Tibial nerve (tissue), 4 donors: ENCODE results near the gene SEMA6B. TPM values are rescaled to one million over a fixed set of nuclear protein-coding genes. Genes with fewer than 3 reads are reported as not detected.

Source experiments
- DNase-seq, 2 donors: peaks; one replicate each; pipeline ENCODE4 v3.0.0-alpha.2; 2019; ENCODE audit warnings: low spot score in 2 of 2
- H3K27ac ChIP-seq, 4 donors: fragments of 200-600 bp; sonication (generic) in 3 of 4; one replicate each; pipeline ENCODE4 v1.5.1; 2017 to 2019; ENCODE audit warnings: mild to moderate bottlenecking in 1 of 4
- H3K27me3 ChIP-seq, 2 donors: fragments of 200-600 bp; sonication (generic) in 1 of 2; one replicate each; pipeline versions ENCODE4 v1.5.1 to v1.6.0; 2017 to 2019
- H3K36me3 ChIP-seq, 3 donors: fragments of 200-600 bp; sonication (generic); one replicate each; pipeline ENCODE4 v1.5.1; 2018 to 2019
- H3K4me1 ChIP-seq, 4 donors: fragments of 200-600 bp; sonication (generic) in 3 of 4; one replicate each; pipeline ENCODE4 v1.5.1; 2017 to 2019
- H3K4me3 ChIP-seq, 4 donors: fragments of 200-600 bp; sonication (generic) in 3 of 4; one replicate each; pipeline ENCODE4 v1.5.1; 2017 to 2019; ENCODE audit warnings: mild to moderate bottlenecking in 1 of 4, moderate library complexity in 1 of 4
- H3K9me3 ChIP-seq, 4 donors: fragments of 200-600 bp; sonication (generic) in 3 of 4; one replicate each; pipeline ENCODE4 v1.5.1; 2017 to 2019
- EP300 ChIP-seq, 2 donors: sonication (generic); formaldehyde crosslinking; IDR thresholded peaks; one replicate each; pipeline ENCODE4 v1.6.1; 2017; ENCODE audit warnings: antibody characterized with exemption in 2 of 2, mild to moderate bottlenecking in 1 of 2
- POLR2A ChIP-seq, 2 donors: fragments of 450-650 bp; IDR thresholded peaks; one replicate each; pipeline ENCODE4 v1.6.1; 2017; ENCODE audit warnings: antibody characterized with exemption in 2 of 2, mild to moderate bottlenecking in 2 of 2, moderate library complexity in 2 of 2
- WGBS, 2 donors: methylation state at CpG; one replicate each; pipeline ENCODE4 v1.1.5; 2018; 5-methylcytosine and 5-hydroxymethylcytosine counted together
- total RNA-seq, 4 donors: library from RNA; depleted of rRNA; stranded (reverse); fragments of >200 nt; gene quantifications; one replicate each; pipeline ENCODE4 v1.1.0, GENCODE V29; 2016
- TF ChIP-seq, protein P1 (sequence below), 5 experiments: fragments of 200-600 bp in 3 of 5; fragments of 450-650 bp in 2 of 5; sonication (generic) in 3 of 5; IDR thresholded peaks; one replicate each; pipeline ENCODE4 v1.5.1; 2016 to 2019; ENCODE audit warnings: antibody characterized with exemption in 5 of 5, mild to moderate bottlenecking in 3 of 5, moderate library complexity in 2 of 5

The SEMA6B gene
- total RNA-seq, 4 donors from 2014 or later: 1.5 to 18.6 (median 7.4) TPM

DNA sequence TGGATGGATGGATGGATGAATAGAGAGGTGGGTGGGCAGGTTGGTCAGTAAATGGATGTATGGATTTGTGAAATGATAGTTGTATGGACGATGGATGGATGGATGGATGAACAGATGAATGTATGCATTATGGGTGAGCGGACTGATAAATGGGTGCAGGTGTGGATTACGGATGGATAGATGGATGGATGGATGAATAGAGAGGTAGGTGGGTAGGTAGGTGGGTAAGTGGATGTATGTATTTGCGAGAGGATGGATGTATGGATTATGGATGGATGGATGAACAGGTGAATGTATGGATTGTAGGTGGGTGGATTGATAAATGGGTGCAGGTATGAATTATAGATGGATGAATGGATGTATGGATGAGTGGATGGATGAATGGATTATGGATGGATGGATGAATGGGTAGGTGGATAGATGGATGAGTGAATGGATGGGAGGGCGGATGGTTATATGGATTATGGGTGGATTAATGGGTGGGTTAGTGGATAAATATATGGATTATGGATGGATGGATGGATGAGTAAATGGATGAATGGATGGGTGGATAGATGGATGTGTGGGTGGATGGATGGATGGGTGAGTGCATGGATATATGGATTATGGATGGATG, 42.8 kb upstream of the SEMA6B start:
- Histone ChIP-seq H3K27ac (no peak overlapping the region), H3K36me3 (no peaks in the 10 kb centered on the region), H3K9me3 (no peaks in the 10 kb centered on the region), H3K27me3 (peaks cover 0 to 65% of the 10 kb centered on the region in 2 donors), H3K4me3 (no peak overlapping the region), H3K4me1 (peaks cover 0 to 24% (median 5%) of the 10 kb centered on the region in 4 donors)
- TF ChIP-seq EP300 (IDR thresholded peaks at IDR 0.05): no peak
- TF ChIP-seq, protein P1, sequence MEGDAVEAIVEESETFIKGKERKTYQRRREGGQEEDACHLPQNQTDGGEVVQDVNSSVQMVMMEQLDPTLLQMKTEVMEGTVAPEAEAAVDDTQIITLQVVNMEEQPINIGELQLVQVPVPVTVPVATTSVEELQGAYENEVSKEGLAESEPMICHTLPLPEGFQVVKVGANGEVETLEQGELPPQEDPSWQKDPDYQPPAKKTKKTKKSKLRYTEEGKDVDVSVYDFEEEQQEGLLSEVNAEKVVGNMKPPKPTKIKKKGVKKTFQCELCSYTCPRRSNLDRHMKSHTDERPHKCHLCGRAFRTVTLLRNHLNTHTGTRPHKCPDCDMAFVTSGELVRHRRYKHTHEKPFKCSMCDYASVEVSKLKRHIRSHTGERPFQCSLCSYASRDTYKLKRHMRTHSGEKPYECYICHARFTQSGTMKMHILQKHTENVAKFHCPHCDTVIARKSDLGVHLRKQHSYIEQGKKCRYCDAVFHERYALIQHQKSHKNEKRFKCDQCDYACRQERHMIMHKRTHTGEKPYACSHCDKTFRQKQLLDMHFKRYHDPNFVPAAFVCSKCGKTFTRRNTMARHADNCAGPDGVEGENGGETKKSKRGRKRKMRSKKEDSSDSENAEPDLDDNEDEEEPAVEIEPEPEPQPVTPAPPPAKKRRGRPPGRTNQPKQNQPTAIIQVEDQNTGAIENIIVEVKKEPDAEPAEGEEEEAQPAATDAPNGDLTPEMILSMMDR (IDR thresholded peaks at IDR 0.05): no peak
- TF ChIP-seq POLR2A (IDR thresholded peaks at IDR 0.05): no peak
- no peak for DNase-seq
- 92% methylated on average over 5 of the region's 5 CpGs for WGBS, 2 donors

DNA sequence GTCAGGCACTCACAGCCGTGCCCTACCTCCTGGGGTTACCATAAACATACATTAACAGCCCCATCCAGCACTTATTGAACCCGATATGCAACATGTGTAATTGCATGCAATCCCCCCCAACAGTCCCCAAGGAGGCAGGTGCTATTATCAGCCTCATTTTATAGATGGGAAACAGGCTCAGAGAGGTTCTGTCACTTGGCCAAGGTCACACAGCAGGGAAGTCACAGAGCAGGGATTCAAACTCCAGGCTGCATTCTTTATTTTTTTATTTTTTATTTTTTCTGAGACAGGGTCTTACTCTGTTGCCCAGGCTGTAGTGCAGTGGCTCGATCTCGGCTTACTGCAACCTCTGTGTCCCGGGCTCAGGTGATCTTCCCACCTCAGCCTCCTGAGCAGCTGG, 41.4 kb upstream of the SEMA6B start:
- TF ChIP-seq, protein P1 (IDR thresholded peaks at IDR 0.05): no peak
- TF ChIP-seq POLR2A (IDR thresholded peaks at IDR 0.05): no peak
- TF ChIP-seq EP300 (IDR thresholded peaks at IDR 0.05): no peak
- H3K27me3 ChIP-seq: peaks cover 0 to 65% of the 10 kb centered on the region in 2 donors

DNA sequence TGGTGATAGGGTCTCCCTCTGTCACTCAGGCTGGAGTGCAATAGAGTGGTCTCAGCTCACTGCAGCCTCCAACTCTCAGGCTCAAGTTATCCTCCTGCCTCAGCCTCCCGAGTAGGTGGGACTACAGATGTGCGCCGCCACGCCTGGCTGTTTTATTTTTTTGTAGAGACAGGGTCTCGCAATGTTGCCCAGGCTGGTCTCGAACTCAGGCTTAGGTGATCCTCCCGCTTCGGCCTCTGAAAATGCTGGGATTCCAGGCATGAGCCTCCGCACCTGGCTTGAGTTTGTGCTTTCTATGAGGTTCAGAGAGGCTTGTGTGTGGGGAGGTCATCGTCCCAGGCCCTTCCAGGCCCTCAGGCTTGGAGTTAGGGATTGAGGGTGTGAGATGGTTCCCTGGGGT, 40.6 kb upstream of the SEMA6B start:
- WGBS, 2 donors: 83 to 84% methylated on average over 10 of the region's 10 CpGs
- TF ChIP-seq, protein P1 (IDR thresholded peaks at IDR 0.05): no peak
- TF ChIP-seq POLR2A (IDR thresholded peaks at IDR 0.05) (no peak), EP300 (IDR thresholded peaks at IDR 0.05) (no peak)
- Histone ChIP-seq H3K4me1 (peaks cover 0 to 19% (median 2%) of the 10 kb centered on the region in 4 donors), H3K27ac (no peak overlapping the region), H3K4me3 (no peak overlapping the region), H3K27me3 (peaks cover 0 to 67% of the 10 kb centered on the region in 2 donors), H3K9me3 (no peaks in the 10 kb centered on the region), H3K36me3 (no peaks in the 10 kb centered on the region)
- no peak for DNase-seq

More for the DNA sequence above, 41.4 kb upstream of the SEMA6B start:
- Histone ChIP-seq H3K27ac (no peak overlapping the region), H3K36me3 (no peaks in the 10 kb centered on the region), H3K4me3 (no peak overlapping the region), H3K9me3 (no peaks in the 10 kb centered on the region), H3K4me1 (peaks cover 0 to 19% (median 2%) of the 10 kb centered on the region in 4 donors)
- WGBS, 2 donors: 70 to 74% methylated on average over 5 of the region's 5 CpGs
- no peak for DNase-seq

DNA sequence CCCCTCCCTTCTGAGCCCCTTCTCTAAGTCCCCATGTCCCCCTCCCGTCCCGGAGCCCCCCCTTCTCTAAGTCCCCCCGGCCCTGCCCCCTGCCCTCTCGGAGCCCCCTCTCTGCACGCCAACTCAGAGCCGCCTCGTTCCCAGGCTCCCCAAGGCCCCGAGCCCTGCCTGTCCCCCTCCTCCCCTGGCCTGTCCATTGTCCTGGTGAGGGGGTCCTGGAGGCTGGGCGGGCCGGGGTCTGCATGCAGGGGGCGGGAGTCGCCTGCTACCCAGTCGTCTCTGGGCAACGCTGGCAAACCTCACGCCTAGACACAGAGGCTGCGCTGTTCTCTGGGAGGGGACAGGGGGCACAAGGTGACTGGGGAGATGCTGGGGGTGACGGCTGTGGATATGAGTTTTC, 39.2 kb upstream of the SEMA6B start:
- H3K27ac ChIP-seq: no peak overlapping the region
- TF ChIP-seq, protein P1 (IDR thresholded peaks at IDR 0.05): no peak
- no peak for TF ChIP-seq POLR2A (IDR thresholded peaks at IDR 0.05)
- TF ChIP-seq EP300 (IDR thresholded peaks at IDR 0.05): no peak
- no peaks in the 10 kb centered on the region for H3K36me3 ChIP-seq
- peaks cover 0 to 75% of the 10 kb centered on the region in 2 donors for H3K27me3 ChIP-seq
- no peaks in the 10 kb centered on the region for H3K9me3 ChIP-seq
- H3K4me3 ChIP-seq: no peak overlapping the region
- WGBS, 2 donors: 4 to 19% methylated on average over 8 to 10 of the region's 17 CpGs
- peaks cover 0 to 19% (median 2%) of the 10 kb centered on the region in 4 donors for H3K4me1 ChIP-seq
- DNase-seq: no peak

DNA sequence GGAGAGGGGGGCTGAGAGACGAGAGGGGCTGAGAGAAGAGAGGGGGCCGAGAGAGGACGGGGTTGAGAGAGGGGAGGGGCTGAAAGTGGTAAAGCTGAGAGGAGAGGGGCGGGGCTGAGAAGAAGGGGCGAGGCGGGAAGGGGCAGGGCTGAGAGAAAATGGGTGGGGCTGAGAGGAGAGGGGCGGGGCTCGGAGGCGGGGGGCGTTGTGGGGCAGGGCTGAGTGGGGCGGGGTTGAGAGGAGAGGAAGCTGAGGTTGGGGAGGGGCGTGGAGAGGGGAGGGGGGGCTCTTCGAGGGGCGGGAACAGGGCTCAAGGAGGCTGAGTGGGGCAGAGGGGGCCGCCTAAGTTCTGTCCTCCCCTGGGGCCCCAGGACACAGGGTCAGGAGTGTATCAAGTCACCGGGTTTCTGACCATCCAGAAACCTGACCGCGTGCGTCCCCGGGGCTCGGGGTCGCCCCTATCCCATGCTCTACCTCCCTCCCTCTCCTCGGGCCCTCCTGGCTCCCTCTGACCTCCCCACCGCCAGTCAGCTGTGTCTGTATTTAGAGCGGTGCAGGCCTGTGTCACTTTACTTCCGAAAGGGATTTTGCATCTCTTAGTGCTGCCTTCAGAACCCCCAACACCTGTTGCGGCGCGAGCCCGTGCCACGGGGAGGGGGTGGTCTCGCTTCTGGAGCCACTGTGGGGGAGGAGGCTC, 38.6 kb upstream of the SEMA6B start:
- no peaks in the 10 kb centered on the region for H3K9me3 ChIP-seq
- 2 to 3% methylated on average over 16 to 30 of the region's 32 CpGs for WGBS, 2 donors
- no peaks in the 10 kb centered on the region for H3K36me3 ChIP-seq
- no peak overlapping the region for H3K27ac ChIP-seq
- no peak for DNase-seq
- H3K4me1 ChIP-seq: peaks cover 0 to 19% (median 2%) of the 10 kb centered on the region in 4 donors
- TF ChIP-seq EP300 (IDR thresholded peaks at IDR 0.05): no peak
- TF ChIP-seq POLR2A (IDR thresholded peaks at IDR 0.05): no peak
- TF ChIP-seq, protein P1 (IDR thresholded peaks at IDR 0.05): no peak
- peaks cover 0 to 79% of the 10 kb centered on the region in 2 donors for H3K27me3 ChIP-seq
- peak overlapping the region in 1 of 4 donors; percentile 2 for H3K4me3 ChIP-seq
